ENCODE results near the gene FAM20C.

GRCh38 chr7:257647-257992 is 65.2 kb downstream of the FAM20C start:
- TF ChIP-seq SP1 (IDR thresholded peaks at IDR 0.05; ENCODE audit: low read depth, low read length) (no peak), EZH2 (IDR thresholded peaks at IDR 0.05; ENCODE audit: borderline replicate concordance, control insufficient read depth, low read depth, low read length) (no peak), RBBP5 (conservative IDR thresholded peaks at IDR 0.05) (no peak), CBFB (IDR thresholded peaks at IDR 0.05; ENCODE audit: low read depth) (no peak), ESRRA (IDR thresholded peaks at IDR 0.05; ENCODE audit: low read length) (no peak)
- TF ChIP-seq, protein P1, sequence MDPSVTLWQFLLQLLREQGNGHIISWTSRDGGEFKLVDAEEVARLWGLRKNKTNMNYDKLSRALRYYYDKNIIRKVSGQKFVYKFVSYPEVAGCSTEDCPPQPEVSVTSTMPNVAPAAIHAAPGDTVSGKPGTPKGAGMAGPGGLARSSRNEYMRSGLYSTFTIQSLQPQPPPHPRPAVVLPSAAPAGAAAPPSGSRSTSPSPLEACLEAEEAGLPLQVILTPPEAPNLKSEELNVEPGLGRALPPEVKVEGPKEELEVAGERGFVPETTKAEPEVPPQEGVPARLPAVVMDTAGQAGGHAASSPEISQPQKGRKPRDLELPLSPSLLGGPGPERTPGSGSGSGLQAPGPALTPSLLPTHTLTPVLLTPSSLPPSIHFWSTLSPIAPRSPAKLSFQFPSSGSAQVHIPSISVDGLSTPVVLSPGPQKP (IDR thresholded peaks at IDR 0.05; ENCODE audit: low read depth, low read length) = no peak
